ENCODE results near the gene PLS3. TPM values are rescaled to one million over a fixed set of nuclear protein-coding genes. Genes with fewer than 3 reads are reported as not detected.

The PLS3 gene
- total RNA-seq, 2 experiments from 2014 or later: 0.48 to 0.52 TPM

DNA sequence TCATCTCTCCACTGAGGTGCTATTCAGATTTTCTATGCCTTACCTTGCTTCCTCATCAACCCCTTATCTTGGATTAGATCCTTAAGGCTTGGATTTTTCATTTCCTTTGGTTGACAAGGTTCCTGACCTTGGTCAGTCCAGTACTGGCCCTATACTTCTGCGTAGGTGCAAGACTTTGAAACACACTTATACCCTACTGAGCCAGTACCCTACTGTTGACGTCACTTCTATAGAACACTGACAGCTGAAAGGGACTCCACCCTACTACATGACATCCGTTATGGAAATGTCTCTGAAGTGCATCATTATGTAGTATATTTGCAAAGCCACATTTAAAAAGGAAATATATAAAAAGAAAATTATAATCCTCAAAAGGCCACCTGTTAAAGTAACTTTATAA lies 12.0 kb upstream of the PLS3 start:
- POLR2A ChIA-PET: no interaction called here
- Mint-ChIP-seq H3K27me3 (no peaks in the 10 kb centered on the region), H3K36me3 (no peaks in the 10 kb centered on the region), H3K4me1 (ENCODE audit: low read depth) (no peaks in the 10 kb centered on the region), H3K4me3 (no peak overlapping the region), H3K9me3 (no peaks in the 10 kb centered on the region), H3K27ac (no peak overlapping the region)
- CTCF ChIA-PET: no interaction called here
- no peak for DNase-seq
- intact Hi-C loops (cut with micrococcal nuclease): no loop called here

GRCh38 chrX:115553171-115553570 lies 7.8 kb upstream of the PLS3 start:
- ChIA-PET CTCF (no interaction called here), POLR2A (no interaction called here)
- Mint-ChIP-seq H3K4me3 (no peak overlapping the region), H3K27me3 (peaks cover 3% of the 10 kb centered on the region), H3K4me1 (ENCODE audit: low read depth) (no peaks in the 10 kb centered on the region), H3K27ac (no peak overlapping the region), H3K9me3 (no peaks in the 10 kb centered on the region), H3K36me3 (no peaks in the 10 kb centered on the region)
- intact Hi-C loops (cut with micrococcal nuclease): no loop called here
- DNase-seq: no peak

GRCh38 chrX:115559672-115560071 lies 1.3 kb upstream of the PLS3 start:
- H3K4me1 Mint-ChIP-seq (ENCODE audit: low read depth): no peaks in the 10 kb centered on the region
- H3K27me3 Mint-ChIP-seq: peaks cover 12% of the 10 kb centered on the region
- no peaks in the 10 kb centered on the region for H3K9me3 Mint-ChIP-seq
- H3K27ac Mint-ChIP-seq: no peak overlapping the region
- POLR2A ChIA-PET: no interaction called here
- intact Hi-C loops (cut with micrococcal nuclease): no loop called here
- CTCF ChIA-PET: no interaction called here
- H3K36me3 Mint-ChIP-seq: no peaks in the 10 kb centered on the region
- H3K4me3 Mint-ChIP-seq: no peak overlapping the region
- no peak for DNase-seq

DNA sequence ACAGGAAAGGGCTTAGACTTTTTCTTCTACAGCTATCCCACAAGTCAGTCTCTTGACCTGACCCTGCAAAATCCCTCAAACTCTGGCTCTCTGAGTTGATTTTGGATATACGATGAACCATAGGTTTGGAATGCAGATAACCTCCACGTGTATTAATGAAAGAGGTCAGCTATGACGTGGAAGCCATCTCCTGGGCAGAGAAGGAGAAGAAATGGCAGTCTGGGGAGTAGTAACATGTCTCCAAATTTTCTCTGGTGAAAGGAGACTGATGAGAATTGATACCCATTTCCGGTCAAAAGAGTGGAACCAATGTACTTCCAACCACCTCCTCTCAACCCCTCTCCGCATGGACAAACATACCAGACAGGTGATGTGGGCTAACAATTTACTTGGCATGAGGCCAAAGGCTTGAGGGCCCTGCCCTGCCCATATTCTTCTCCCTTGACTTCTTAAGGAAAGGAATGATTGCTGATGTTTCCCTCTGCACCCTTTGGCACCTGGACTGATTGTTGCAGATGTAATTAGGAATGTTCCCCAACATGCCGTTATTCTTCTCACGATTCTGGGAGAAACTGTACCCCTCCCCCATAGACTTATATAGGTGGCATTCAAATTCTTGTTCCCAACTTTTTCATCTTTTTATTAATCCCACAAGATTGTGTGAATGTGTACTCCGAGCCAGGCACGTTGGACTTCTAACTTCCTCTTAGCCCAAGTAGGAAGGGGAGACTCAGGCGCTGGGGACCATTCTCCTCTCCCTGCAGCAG lies 580 bp upstream of the PLS3 start:
- no peaks in the 10 kb centered on the region for H3K36me3 Mint-ChIP-seq

GRCh38 chrX:115561605-115562479 lies 868 bp downstream of the PLS3 start:
- H3K4me3 Mint-ChIP-seq: peak overlapping the region; percentile 32
- DNase-seq: no peak
- H3K27ac Mint-ChIP-seq: no peak overlapping the region
- ChIA-PET POLR2A (no interaction called here), CTCF (no interaction called here)
- no peaks in the 10 kb centered on the region for H3K36me3 Mint-ChIP-seq
- no peaks in the 10 kb centered on the region for H3K9me3 Mint-ChIP-seq
- no peaks in the 10 kb centered on the region for H3K4me1 Mint-ChIP-seq (ENCODE audit: low read depth)
- peaks cover 12% of the 10 kb centered on the region for H3K27me3 Mint-ChIP-seq
- intact Hi-C loops (cut with micrococcal nuclease): no loop called here

More for the DNA sequence above, 580 bp upstream of the PLS3 start:
- no peak overlapping the region for H3K4me3 Mint-ChIP-seq
- CTCF ChIA-PET: no interaction called here
- POLR2A ChIA-PET: no interaction called here
- no peak overlapping the region for H3K27ac Mint-ChIP-seq
- no peaks in the 10 kb centered on the region for H3K4me1 Mint-ChIP-seq (ENCODE audit: low read depth)
- no peaks in the 10 kb centered on the region for H3K9me3 Mint-ChIP-seq
- intact Hi-C loops (cut with micrococcal nuclease): no loop called here
- H3K27me3 Mint-ChIP-seq: peaks cover 12% of the 10 kb centered on the region
- no peak for DNase-seq

DNA sequence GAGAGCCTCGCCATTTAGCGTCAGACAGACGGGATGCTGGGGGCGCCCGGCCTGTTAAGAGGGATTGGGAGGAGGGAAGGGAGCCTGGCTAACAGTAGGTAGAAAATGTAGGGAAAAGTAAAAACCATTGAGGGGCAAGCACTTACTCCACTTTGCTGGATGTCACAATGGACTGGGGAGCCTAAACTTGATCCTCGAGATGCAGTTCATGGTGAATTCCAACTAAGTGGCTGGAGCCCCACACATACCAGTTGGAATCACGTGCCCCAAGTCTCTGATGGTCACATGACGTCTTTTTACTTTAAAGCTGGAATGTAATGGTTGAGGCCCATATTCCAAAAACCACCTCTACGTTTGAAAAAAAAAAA lies 1.5 kb downstream of the PLS3 start:
- no peaks in the 10 kb centered on the region for H3K36me3 Mint-ChIP-seq

GRCh38 chrX:115563633-115564162 lies 2.7 kb downstream of the PLS3 start:
- no peaks in the 10 kb centered on the region for H3K4me1 Mint-ChIP-seq (ENCODE audit: low read depth)
- ChIA-PET POLR2A (no interaction called here), CTCF (no interaction called here)
- no peaks in the 10 kb centered on the region for H3K9me3 Mint-ChIP-seq
- DNase-seq: no peak
- H3K27ac Mint-ChIP-seq: no peak overlapping the region
- H3K4me3 Mint-ChIP-seq: no peak overlapping the region
- intact Hi-C loops (cut with micrococcal nuclease): no loop called here
- peaks cover 8% of the 10 kb centered on the region for H3K27me3 Mint-ChIP-seq
- no peaks in the 10 kb centered on the region for H3K36me3 Mint-ChIP-seq

More for the DNA sequence above, 1.5 kb downstream of the PLS3 start:
- POLR2A ChIA-PET: no interaction called here
- Mint-ChIP-seq H3K9me3 (no peaks in the 10 kb centered on the region), H3K4me3 (no peak overlapping the region), H3K27ac (no peak overlapping the region), H3K4me1 (ENCODE audit: low read depth) (no peaks in the 10 kb centered on the region), H3K27me3 (peaks cover 12% of the 10 kb centered on the region)
- intact Hi-C loops (cut with micrococcal nuclease): no loop called here
- DNase-seq: no peak
- CTCF ChIA-PET: no interaction called here

GRCh38 chrX:115564243-115564642 lies 3.3 kb downstream of the PLS3 start:
- intact Hi-C loops (cut with micrococcal nuclease): no loop called here
- no peak overlapping the region for H3K4me3 Mint-ChIP-seq
- POLR2A ChIA-PET: no interaction called here
- H3K4me1 Mint-ChIP-seq (ENCODE audit: low read depth): no peaks in the 10 kb centered on the region
- CTCF ChIA-PET: no interaction called here
- peaks cover 8% of the 10 kb centered on the region for H3K27me3 Mint-ChIP-seq
- H3K27ac Mint-ChIP-seq: no peak overlapping the region
- no peak for DNase-seq
- H3K9me3 Mint-ChIP-seq: no peaks in the 10 kb centered on the region
- no peaks in the 10 kb centered on the region for H3K36me3 Mint-ChIP-seq

DNA sequence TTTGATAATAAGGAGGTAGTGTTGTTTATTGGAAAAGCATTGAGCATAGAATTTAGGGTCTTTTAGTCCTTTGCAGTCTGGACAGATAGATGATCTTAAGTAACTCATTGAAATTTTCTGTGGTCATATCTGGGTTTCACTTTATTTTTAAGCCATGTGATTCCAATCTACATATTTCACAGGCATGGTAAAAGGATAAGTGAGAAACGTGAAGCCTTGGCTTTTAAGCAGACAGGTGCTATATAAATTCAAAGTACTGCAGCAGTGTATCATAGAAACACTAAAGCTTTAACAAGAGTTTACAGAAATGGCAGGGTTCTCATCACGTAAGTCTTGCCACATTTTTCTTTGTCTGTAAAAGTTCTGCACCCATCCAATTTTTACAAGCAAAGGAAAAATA lies 4.9 kb downstream of the PLS3 start:
- CTCF ChIA-PET: no interaction called here
- no peak for DNase-seq
- Mint-ChIP-seq H3K36me3 (no peaks in the 10 kb centered on the region), H3K27me3 (peaks cover 8% of the 10 kb centered on the region), H3K4me1 (ENCODE audit: low read depth) (no peaks in the 10 kb centered on the region), H3K9me3 (no peaks in the 10 kb centered on the region), H3K4me3 (no peak overlapping the region), H3K27ac (no peak overlapping the region)
- intact Hi-C loops (cut with micrococcal nuclease): no loop called here
- POLR2A ChIA-PET: no interaction called here

DNA sequence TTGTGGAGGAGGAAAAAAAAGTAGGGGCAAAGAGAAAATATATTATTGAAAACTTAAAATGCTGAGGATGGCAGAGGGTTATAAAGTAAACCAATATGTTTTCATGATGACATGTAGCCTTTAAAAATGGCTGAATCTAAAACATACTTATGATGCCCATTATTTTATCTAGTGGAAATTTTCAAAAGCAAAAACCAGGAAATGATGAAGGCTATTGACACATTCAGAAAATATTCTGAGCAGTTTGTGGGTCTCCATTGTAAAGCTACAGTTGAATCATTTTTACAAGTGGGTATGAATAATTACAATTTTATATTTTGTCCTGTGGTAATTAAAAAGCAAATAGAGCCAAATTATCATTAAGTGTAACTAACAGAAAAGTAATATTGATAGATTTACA lies 10.7 kb downstream of the PLS3 start:
- Mint-ChIP-seq H3K4me1 (ENCODE audit: low read depth) (no peaks in the 10 kb centered on the region), H3K27me3 (no peaks in the 10 kb centered on the region), H3K36me3 (no peaks in the 10 kb centered on the region), H3K27ac (no peak overlapping the region), H3K9me3 (no peaks in the 10 kb centered on the region), H3K4me3 (no peak overlapping the region)
- POLR2A ChIA-PET: no interaction called here
- intact Hi-C loops (cut with micrococcal nuclease): no loop called here
- no peak for DNase-seq
- CTCF ChIA-PET: no interaction called here

DNA sequence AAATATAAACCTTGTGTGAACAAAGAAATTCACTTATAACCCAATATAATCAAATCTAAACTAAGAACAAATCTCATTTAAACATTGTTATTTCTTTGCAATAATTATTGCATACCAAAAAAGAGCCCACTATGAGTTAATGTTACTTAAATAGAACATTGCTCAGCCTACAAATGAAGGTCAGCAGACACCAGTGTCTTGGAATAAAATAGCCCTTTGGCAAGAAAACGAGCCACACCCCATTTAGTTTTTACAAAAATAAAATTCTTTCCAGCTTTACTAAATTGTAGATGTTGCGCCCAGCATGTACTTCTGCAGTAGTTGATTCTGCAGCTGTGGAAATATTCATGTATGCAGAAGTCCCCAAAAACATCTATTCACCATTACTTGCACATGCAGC lies 12.2 kb downstream of the PLS3 start:
- Mint-ChIP-seq H3K4me1 (ENCODE audit: low read depth) (no peaks in the 10 kb centered on the region), H3K36me3 (no peaks in the 10 kb centered on the region), H3K4me3 (no peak overlapping the region), H3K9me3 (no peaks in the 10 kb centered on the region), H3K27me3 (no peaks in the 10 kb centered on the region), H3K27ac (no peak overlapping the region)
- intact Hi-C loops (cut with micrococcal nuclease): no loop called here
- POLR2A ChIA-PET: no interaction called here
- CTCF ChIA-PET: no interaction called here
- no peak for DNase-seq

- Mint-ChIP-seq H3K9me3 (no peaks in the 10 kb centered on the region), H3K27ac (no peak overlapping the region), H3K27me3 (no peaks in the 10 kb centered on the region), H3K36me3 (no peaks in the 10 kb centered on the region), H3K4me3 (no peak overlapping the region), H3K4me1 (ENCODE audit: low read depth) (no peaks in the 10 kb centered on the region)
- no peak for DNase-seq
- intact Hi-C loops (cut with micrococcal nuclease): no loop called here
- ChIA-PET POLR2A (no interaction called here), CTCF (no interaction called here)
Observed at GRCh38 chrX:115576676-115577075, 15.7 kb downstream of the PLS3 start.

- Mint-ChIP-seq H3K4me1 (ENCODE audit: low read depth) (no peaks in the 10 kb centered on the region), H3K9me3 (no peaks in the 10 kb centered on the region), H3K27me3 (no peaks in the 10 kb centered on the region), H3K36me3 (no peaks in the 10 kb centered on the region), H3K4me3 (no peak overlapping the region), H3K27ac (no peak overlapping the region)
- CTCF ChIA-PET: no interaction called here
- intact Hi-C loops (cut with micrococcal nuclease): no loop called here
- POLR2A ChIA-PET: no interaction called here
- DNase-seq: no peak
Observed at GRCh38 chrX:115579327-115579726, 18.4 kb downstream of the PLS3 start.
